IPS DF 19.7 (cell line): Measurements from ENCODE around the gene TPK1.

Experiments
- DNase-seq: peaks from one replicate; pipeline ENCODE4 v3.0.0-alpha.2; 2013; ENCODE audit warnings: low read depth, low spot score

The TPK1 gene

DNA sequence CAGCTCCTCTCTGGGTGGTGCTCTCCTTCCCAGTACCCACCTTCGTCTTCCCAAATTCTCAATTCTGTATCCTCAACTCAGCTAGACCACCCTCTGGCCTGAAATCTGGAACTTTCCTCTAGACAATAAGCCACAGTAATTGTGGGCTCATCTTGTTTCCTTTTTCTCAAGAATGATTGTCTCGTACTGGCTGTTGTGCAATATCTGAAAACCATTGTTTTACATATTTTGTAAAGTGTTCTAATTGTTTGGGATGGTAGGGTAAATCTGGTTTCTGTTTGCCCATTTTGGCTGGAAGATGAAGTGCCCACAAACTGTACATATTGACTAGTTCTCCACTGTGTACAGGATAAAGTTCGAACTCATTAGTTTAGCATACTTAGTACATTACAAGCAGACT lies 421.0 kb downstream of the TPK1 start:
- no peak for DNase-seq

DNA sequence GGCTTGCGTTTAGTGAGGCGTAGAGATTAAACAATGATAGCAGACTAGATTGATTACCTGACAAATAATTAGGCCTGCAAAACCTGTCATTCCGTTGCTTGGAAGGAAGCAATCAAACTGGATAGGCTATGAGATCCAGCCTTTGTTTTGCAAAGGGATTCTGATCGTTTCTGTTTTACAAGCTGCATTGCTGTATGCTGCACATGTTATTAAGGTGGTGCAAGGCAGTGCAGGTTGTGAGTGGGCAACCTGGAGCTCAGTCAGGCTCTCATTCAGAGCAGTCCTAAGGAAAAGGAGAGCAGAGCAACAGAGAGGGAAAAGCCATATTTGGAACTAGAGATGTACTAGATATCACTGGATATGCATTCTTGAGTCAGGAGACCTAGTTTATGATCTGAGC lies 425.4 kb downstream of the TPK1 start:
- no peak for DNase-seq

DNA sequence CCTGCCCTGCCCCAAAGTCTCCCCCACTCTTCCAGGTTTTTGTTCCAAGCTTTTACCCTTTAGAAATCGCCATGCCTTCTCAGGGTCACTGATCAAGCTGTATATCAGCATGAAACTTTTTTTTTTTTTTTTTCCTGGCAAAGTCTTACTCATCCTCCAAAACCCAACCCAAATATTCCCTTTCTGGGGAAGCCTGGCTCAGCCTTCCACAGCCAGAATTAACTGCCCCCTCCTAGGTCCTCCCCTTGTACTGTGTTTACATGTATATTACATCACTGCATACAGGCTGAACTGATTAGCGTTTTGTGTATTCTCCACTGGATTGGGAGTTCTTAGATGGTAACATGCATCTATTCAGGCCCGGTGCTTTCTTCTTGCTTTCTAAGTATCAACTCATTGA lies 427.7 kb downstream of the TPK1 start:
- no peak for DNase-seq

DNA sequence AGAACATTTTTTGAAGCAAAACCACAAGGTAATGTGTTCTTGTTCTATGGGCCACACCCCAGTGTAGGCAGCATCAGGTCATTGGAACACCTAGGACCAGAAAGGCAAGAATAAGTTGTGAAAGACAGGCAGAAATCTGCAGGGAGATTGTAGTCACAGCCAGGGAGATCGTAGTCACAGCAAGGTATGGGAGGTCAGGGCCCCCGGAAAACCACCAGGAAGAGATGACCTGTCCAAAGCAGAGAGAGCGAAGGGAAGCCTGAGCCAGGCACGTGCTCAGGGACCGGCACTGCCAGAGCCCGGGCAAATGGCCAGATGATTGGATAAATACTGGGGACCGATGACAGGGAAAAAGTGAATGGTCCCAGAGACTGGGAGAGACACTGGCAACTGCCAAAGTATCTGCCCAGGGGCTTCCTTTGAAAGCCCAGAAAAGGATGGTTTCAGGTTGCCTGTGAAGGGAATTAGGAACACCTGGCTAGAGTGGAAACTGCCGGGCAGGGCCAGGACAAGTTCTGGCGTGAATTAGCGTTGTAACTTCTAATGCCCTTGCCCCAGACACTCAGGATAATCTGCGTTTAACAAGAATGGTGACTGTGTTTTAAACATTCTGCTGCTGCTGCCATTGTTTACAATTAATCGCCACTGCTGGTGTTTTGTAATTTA lies 428.5 kb downstream of the TPK1 start:
- DNase-seq: no peak

DNA sequence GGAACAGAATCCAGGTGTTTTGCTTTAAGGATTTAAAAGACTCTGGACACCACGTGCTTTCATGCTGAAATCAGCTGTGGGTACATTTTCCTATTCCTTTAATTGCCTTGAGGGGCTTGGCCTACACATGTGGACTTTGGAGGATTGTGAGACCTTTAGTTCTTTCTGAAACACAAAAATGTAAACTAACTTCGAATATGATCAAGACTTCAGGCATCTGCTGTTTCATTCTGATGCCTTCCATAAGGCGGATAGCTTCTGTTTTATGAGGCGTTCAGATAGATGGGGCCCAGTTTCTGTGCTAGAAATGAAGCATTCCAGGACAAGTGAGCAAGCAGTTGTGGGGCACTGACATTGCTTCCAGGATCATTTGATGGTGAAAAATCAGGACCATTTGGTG lies 430.9 kb downstream of the TPK1 start:
- DNase-seq: no peak

DNA sequence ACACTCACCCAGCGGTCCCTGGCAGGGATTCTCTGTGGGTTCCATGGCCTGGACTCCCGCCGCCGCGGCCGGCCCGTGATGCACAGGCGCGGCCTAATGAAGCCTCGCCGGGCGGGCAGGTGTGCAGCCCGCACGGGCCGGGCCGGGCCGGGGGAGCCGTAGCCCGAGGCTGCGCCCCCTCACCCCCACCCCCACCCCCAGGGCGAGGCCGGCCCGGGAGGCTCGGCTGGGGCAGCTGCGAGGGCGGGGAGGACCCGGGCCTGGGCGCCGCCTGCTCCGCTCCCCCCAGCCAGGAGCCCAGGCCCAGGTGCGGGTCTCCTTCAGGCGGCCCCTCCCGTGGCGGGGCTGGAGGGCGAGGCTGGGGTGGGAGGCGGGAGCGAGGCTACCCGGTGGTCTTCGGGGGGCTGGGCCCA lies 432.2 kb downstream of the TPK1 start, which contains the start of gene NOBOX:
TSS of gene NOBOX (minus strand) at position 45 of the 413 bp plus-strand sequence.
- DNase-seq: no peak

DNA sequence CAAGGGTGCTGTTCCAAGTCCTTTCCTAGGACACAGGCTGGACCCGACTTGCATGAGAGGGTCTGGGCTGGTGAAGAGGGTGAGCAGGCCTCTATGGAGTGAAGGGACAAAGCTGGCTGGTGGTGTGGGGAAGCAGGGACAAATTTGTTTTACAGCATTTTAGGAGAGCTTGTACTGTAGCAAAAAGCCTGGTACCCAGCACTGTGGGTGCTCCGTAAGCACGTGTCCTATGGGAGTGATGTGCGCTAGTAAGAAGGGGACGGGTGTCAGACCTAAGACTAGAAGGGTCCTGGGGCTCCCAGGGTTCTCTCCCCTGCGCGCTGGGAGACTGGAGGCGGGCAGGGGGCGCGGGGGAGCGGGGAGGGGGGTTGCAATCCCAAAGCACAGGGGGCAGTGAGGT lies 432.8 kb downstream of the TPK1 start:
- DNase-seq: no peak
